GM23338 (cell line): ENCODE results near the gene CHMP6. TPM values are rescaled to one million over a fixed set of nuclear protein-coding genes. Genes with fewer than 3 reads are reported as not detected.

Experiments used
- ATAC-seq: fragments of 200-7000 bp; cut with Tn5 transposase; 3 replicates; pipeline ENCODE4 v1.9.1; 2020
- DNase-seq: peaks from one replicate; pipeline ENCODE4 v3.0.0-alpha.2; 2015; ENCODE audit warnings: low spot score
- H2AFZ ChIP-seq: fragments of 200-600 bp; sonication (generic); 2 replicates; pipeline ENCODE4 v1.8.0; 2016; ENCODE audit warnings: antibody characterized with exemption, mild to moderate bottlenecking, moderate library complexity
- H3F3A ChIP-seq: fragments of 200-600 bp; sonication (generic); replicated peaks from 2 replicates; pipeline ENCODE4 v1.8.0; 2017; ENCODE audit warnings: antibody characterized with exemption, mixed run types, low read depth
- H3K27ac ChIP-seq: fragments of 200-600 bp; sonication (generic); 2 replicates; pipeline ENCODE4 v1.6.1; 2016; ENCODE audit warnings: low read depth
- H3K27me3 ChIP-seq: fragments of 200-600 bp; sonication (generic); 2 replicates; pipeline ENCODE4 v1.8.0; 2016; ENCODE audit warnings: mild to moderate bottlenecking, mixed run types, moderate library complexity; ENCODE audit not compliant: insufficient read depth
- H3K36me3 ChIP-seq: fragments of 200-600 bp; sonication (generic); 2 replicates; pipeline ENCODE4 v1.8.0; 2016; ENCODE audit warnings: mild to moderate bottlenecking; ENCODE audit not compliant: insufficient read depth
- H3K4me1 ChIP-seq: fragments of 200-600 bp; sonication (generic); 2 replicates; pipeline ENCODE4 v1.8.0; 2016; ENCODE audit warnings: mild to moderate bottlenecking, moderate library complexity; ENCODE audit not compliant: insufficient read depth
- H3K4me2 ChIP-seq: fragments of 200-600 bp; sonication (generic); 2 replicates; pipeline ENCODE4 v1.7.1; 2017; ENCODE audit warnings: mixed run types
- H3K4me3 ChIP-seq: fragments of 200-600 bp; sonication (generic); 2 replicates; pipeline ENCODE4 v1.6.1; 2016; ENCODE audit warnings: mixed run types
- H3K79me2 ChIP-seq: fragments of 200-600 bp; sonication (generic); replicated peaks from 2 replicates; pipeline ENCODE4 v1.8.0; 2017; ENCODE audit warnings: mild to moderate bottlenecking; ENCODE audit not compliant: insufficient read depth
- H3K9me2 ChIP-seq: fragments of 200-600 bp; sonication (generic); 2 replicates; pipeline ENCODE4 v1.8.0; 2017; ENCODE audit not compliant: insufficient read depth
- H4K20me1 ChIP-seq: fragments of 200-600 bp; sonication (generic); replicated peaks from 2 replicates; pipeline ENCODE4 v1.8.0; 2017; ENCODE audit warnings: mild to moderate bottlenecking; ENCODE audit not compliant: insufficient read depth
- H3K27ac Mint-ChIP-seq: 2 replicates; pipeline ENCODE4 v1.8.0; 2020; ENCODE audit warnings: inconsistent platforms, mild to moderate bottlenecking, moderate library complexity, mixed read lengths
- H3K27me3 Mint-ChIP-seq: 3 replicates; pipeline ENCODE4 v1.8.0; 2022; ENCODE audit warnings: low read depth, mild to moderate bottlenecking, moderate library complexity, mixed read lengths, inconsistent platforms; ENCODE audit not compliant: insufficient read depth, poor library complexity
- H3K36me3 Mint-ChIP-seq: 3 replicates; pipeline ENCODE4 v1.8.0; 2021; ENCODE audit warnings: low read depth, mild to moderate bottlenecking, inconsistent platforms, moderate library complexity, mixed read lengths
- H3K4me1 Mint-ChIP-seq: 3 replicates; pipeline ENCODE4 v1.8.0; 2020; ENCODE audit warnings: mild to moderate bottlenecking, inconsistent platforms, mixed read lengths
- H3K4me3 Mint-ChIP-seq: 3 replicates; pipeline ENCODE4 v1.8.0; 2021; ENCODE audit warnings: moderate library complexity, mild to moderate bottlenecking, inconsistent platforms, mixed read lengths
- H3K9me3 Mint-ChIP-seq: 3 replicates; pipeline ENCODE4 v1.8.0; 2020; ENCODE audit warnings: moderate library complexity, mild to moderate bottlenecking, inconsistent platforms, mixed read lengths
- CREB1 ChIP-seq: fragments of 250-450 bp; sonication (Bioruptor Pico); IDR thresholded peaks from 2 replicates; pipeline ENCODE4 v1.5.0; 2020; ENCODE audit warnings: low read depth, mild to moderate bottlenecking, moderate library complexity
- EZH2phosphoT487 ChIP-seq: fragments of 200-600 bp; sonication (generic); IDR thresholded peaks from one replicate; pipeline ENCODE4 v1.8.1; 2018; ENCODE audit warnings: antibody characterized with exemption; ENCODE audit not compliant: unreplicated experiment
- JUNB ChIP-seq: IDR thresholded peaks from one replicate; pipeline ENCODE4 v1.6.1; 2016; ENCODE audit warnings: antibody characterized with exemption; ENCODE audit not compliant: unreplicated experiment
- NANOG ChIP-seq: IDR thresholded peaks from 2 replicates; pipeline ENCODE4 v1.6.1; 2016; ENCODE audit warnings: antibody characterized with exemption, borderline replicate concordance
- POLR2AphosphoS5 ChIP-seq: IDR thresholded peaks from 2 replicates; pipeline ENCODE4 v1.6.1; 2016; ENCODE audit warnings: antibody characterized with exemption, low read depth
- REST ChIP-seq: IDR thresholded peaks from one replicate; pipeline ENCODE4 v1.6.1; 2018; ENCODE audit warnings: antibody characterized with exemption; ENCODE audit not compliant: unreplicated experiment
- STAT1 ChIP-seq: IDR thresholded peaks from one replicate; pipeline ENCODE4 v1.6.1; 2016; ENCODE audit warnings: antibody characterized with exemption; ENCODE audit not compliant: unreplicated experiment
- ZNF114 ChIP-seq: fragments of 250-450 bp; sonication (Bioruptor Pico); IDR thresholded peaks from 2 replicates; pipeline ENCODE4 v1.5.0; 2020; ENCODE audit warnings: mild to moderate bottlenecking, moderate library complexity
- ZNF331 ChIP-seq: fragments of 250-450 bp; sonication (Bioruptor Pico); IDR thresholded peaks from 2 replicates; pipeline ENCODE4 v1.5.0; 2020; ENCODE audit warnings: low read depth, mild to moderate bottlenecking, moderate library complexity
- polyA plus RNA-seq: library from polyadenylated mRNA; unstranded; fragments of >200 nt; fragmentation: Nextera tagmentation; extraction: Ambion mirVana; gene quantifications from 2 replicates; pipeline ENCODE4 v1.2.1, GENCODE V29; 2016
- total RNA-seq: library from RNA; depleted of rRNA; stranded (reverse); fragments of >200 nt; shearing (Covaris generic); gene quantifications from 2 replicates; pipeline ENCODE4 v1.2.3, GENCODE V29; 2014
- TF ChIP-seq, protein P1 (sequence below): IDR thresholded peaks from 2 replicates; pipeline ENCODE4 v1.6.1; 2016; ENCODE audit warnings: antibody characterized with exemption
- TF ChIP-seq, protein P2 (sequence below), 2 experiments: fragments of 200-600 bp in 1 of 2; sonication (generic) in 1 of 2; conservative IDR thresholded peaks; 2 replicates each; pipeline versions ENCODE4 v1.5.1 to v1.6.1; 2016 to 2017; ENCODE audit warnings: antibody characterized with exemption in 2 of 2, low read depth in 2 of 2, mild to moderate bottlenecking in 2 of 2, moderate library complexity in 1 of 2

CHMP6 gene
- total and polyA plus RNA-seq, 2 experiments from 2014 or later: 12.3 to 14.0 TPM

- no peak overlapping the region for H3K4me3 Mint-ChIP-seq
Measured at GRCh38 chr17:80964859-80965580, 26.6 kb upstream of the CHMP6 start.

GRCh38 chr17:80965606-80966005 is 26.0 kb upstream of the CHMP6 start:
- Histone ChIP-seq H3K79me2 (no peaks in the 10 kb centered on the region), H3K27me3 (no peaks in the 10 kb centered on the region), H3K4me1 (no peaks in the 10 kb centered on the region), H3K4me3 (no peak overlapping the region), H3K27ac (no peak overlapping the region), H3K4me2 (no peak overlapping the region), H4K20me1 (no peaks in the 10 kb centered on the region), H3K9me2 (no peaks in the 10 kb centered on the region), H2AFZ (no peak overlapping the region), H3K36me3 (no peaks in the 10 kb centered on the region), H3F3A (no peaks in the 10 kb centered on the region)
- H3K9me3 Mint-ChIP-seq: no peaks in the 10 kb centered on the region; the same call in 2 of the 3 replicates
- ATAC-seq (no peak), DNase-seq (no peak)
- H3K4me1 Mint-ChIP-seq: peaks cover 10% of the 10 kb centered on the region; the same call in 2 of the 3 replicates
- peaks cover 4% of the 10 kb centered on the region; the same call in 1 of the 3 replicates for H3K36me3 Mint-ChIP-seq
- no peak overlapping the region for H3K4me3 Mint-ChIP-seq
- peaks cover 7% of the 10 kb centered on the region for H3K27me3 Mint-ChIP-seq
- H3K27ac Mint-ChIP-seq: no peak overlapping the region; the same call in 1 of the 2 replicates
- TF ChIP-seq POLR2AphosphoS5 (no peak), REST (no peak), CREB1 (CRISPR knock-in tag) (no peak), NANOG (no peak), EZH2phosphoT487 (no peak), ZNF331 (CRISPR knock-in tag) (no peak), STAT1 (no peak), JUNB (no peak), ZNF114 (CRISPR knock-in tag) (no peak)
- TF ChIP-seq, protein P1, sequence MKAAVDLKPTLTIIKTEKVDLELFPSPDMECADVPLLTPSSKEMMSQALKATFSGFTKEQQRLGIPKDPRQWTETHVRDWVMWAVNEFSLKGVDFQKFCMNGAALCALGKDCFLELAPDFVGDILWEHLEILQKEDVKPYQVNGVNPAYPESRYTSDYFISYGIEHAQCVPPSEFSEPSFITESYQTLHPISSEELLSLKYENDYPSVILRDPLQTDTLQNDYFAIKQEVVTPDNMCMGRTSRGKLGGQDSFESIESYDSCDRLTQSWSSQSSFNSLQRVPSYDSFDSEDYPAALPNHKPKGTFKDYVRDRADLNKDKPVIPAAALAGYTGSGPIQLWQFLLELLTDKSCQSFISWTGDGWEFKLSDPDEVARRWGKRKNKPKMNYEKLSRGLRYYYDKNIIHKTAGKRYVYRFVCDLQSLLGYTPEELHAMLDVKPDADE: no peak
- TF ChIP-seq, protein P2, sequence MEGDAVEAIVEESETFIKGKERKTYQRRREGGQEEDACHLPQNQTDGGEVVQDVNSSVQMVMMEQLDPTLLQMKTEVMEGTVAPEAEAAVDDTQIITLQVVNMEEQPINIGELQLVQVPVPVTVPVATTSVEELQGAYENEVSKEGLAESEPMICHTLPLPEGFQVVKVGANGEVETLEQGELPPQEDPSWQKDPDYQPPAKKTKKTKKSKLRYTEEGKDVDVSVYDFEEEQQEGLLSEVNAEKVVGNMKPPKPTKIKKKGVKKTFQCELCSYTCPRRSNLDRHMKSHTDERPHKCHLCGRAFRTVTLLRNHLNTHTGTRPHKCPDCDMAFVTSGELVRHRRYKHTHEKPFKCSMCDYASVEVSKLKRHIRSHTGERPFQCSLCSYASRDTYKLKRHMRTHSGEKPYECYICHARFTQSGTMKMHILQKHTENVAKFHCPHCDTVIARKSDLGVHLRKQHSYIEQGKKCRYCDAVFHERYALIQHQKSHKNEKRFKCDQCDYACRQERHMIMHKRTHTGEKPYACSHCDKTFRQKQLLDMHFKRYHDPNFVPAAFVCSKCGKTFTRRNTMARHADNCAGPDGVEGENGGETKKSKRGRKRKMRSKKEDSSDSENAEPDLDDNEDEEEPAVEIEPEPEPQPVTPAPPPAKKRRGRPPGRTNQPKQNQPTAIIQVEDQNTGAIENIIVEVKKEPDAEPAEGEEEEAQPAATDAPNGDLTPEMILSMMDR (conservative IDR thresholded peaks at IDR 0.05; ENCODE audit: low read depth in 2 of 2): no peak

More at GRCh38 chr17:80964859-80965580, 26.6 kb upstream of the CHMP6 start:
- Histone ChIP-seq H3K36me3 (no peaks in the 10 kb centered on the region), H3K4me3 (no peak overlapping the region), H3F3A (no peaks in the 10 kb centered on the region), H3K4me1 (no peaks in the 10 kb centered on the region), H2AFZ (no peak overlapping the region), H3K79me2 (no peaks in the 10 kb centered on the region), H3K4me2 (no peak overlapping the region), H3K9me2 (no peaks in the 10 kb centered on the region), H4K20me1 (no peaks in the 10 kb centered on the region), H3K27ac (no peak overlapping the region), H3K27me3 (no peaks in the 10 kb centered on the region)
- H3K27ac Mint-ChIP-seq: peak overlapping the region; percentile 75; the same call in 1 of the 2 replicates
- peak; percentile 18 for ATAC-seq
- H3K36me3 Mint-ChIP-seq: peaks cover 4% of the 10 kb centered on the region; the same call in 1 of the 3 replicates
- peaks cover 7% of the 10 kb centered on the region for H3K27me3 Mint-ChIP-seq
- DNase-seq: no peak
- peaks cover 6% of the 10 kb centered on the region; the same call in 2 of the 3 replicates for H3K4me1 Mint-ChIP-seq
- no peaks in the 10 kb centered on the region; the same call in 2 of the 3 replicates for H3K9me3 Mint-ChIP-seq
- TF ChIP-seq STAT1: no peak
- TF ChIP-seq, protein P1: no peak
- TF ChIP-seq, protein P2 (conservative IDR thresholded peaks at IDR 0.05; ENCODE audit: low read depth in 2 of 2): peak in 1 of 2 experiments; percentile 44; a peak in 2 of 4 replicates
